ENCODE results near the gene NDUFS3.
A peak's percentile ranks its signal among the peaks of the same experiment; 100 is the strongest.

GRCh38 chr11:47565340-47566148, 13.3 kb upstream of the NDUFS3 start, which contains the start of gene PTPMT1:
- TF ChIP-seq CTCF (IDR thresholded peaks at IDR 0.05) (no peak), ZFX (IDR thresholded peaks at IDR 0.05; ENCODE audit: borderline replicate concordance) (peak; percentile 45; the same call in 1 of the 2 replicates)
